ENCODE results near the gene MBOAT7.
"Not testable (repeated sequence)": the region's sequence is repeated elsewhere in the genome, so short reads cannot be mapped to it uniquely, and the experiment has no call there.

The MBOAT7 gene, protein sequence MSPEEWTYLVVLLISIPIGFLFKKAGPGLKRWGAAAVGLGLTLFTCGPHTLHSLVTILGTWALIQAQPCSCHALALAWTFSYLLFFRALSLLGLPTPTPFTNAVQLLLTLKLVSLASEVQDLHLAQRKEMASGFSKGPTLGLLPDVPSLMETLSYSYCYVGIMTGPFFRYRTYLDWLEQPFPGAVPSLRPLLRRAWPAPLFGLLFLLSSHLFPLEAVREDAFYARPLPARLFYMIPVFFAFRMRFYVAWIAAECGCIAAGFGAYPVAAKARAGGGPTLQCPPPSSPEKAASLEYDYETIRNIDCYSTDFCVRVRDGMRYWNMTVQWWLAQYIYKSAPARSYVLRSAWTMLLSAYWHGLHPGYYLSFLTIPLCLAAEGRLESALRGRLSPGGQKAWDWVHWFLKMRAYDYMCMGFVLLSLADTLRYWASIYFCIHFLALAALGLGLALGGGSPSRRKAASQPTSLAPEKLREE

DNA sequence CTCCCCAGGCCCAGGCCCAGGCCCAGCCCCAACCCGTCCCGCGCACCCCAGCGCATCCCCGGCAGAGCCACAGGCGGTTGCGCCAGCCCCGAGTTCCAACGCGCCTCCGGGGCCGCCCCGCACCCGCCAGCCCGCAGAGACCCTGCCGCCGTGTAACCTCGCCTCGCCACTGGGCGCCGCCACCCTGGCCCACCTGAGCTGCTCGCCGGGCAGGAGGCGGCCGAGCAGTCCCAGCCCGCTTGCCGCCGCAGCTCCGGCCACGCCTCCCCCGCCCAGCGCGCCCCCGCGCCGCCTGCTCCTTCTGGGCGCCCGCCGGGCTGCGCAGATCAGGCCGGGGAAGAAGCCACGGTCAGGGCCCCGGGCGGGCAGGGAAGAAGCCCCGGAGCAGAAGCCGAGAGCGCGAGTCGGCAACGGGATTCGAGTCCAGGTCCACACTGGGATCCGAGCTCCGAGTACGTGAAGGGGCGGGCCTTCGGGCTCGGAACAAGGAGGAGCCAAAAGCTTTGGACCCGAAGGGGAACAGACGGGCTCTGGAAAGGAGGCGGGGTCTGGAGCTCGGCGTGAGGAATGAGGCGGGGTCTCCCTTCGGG lies at the start of gene MBOAT7:
Gene MBOAT7, minus strand, starts transcription at position 436 of the 590 bp plus-strand sequence. CDS start 1,072 bp downstream, outside the sequence.
- DNase-seq (ENCODE audit: low spot score): peak; percentile 76
- FAIRE-seq: no peak

DNA sequence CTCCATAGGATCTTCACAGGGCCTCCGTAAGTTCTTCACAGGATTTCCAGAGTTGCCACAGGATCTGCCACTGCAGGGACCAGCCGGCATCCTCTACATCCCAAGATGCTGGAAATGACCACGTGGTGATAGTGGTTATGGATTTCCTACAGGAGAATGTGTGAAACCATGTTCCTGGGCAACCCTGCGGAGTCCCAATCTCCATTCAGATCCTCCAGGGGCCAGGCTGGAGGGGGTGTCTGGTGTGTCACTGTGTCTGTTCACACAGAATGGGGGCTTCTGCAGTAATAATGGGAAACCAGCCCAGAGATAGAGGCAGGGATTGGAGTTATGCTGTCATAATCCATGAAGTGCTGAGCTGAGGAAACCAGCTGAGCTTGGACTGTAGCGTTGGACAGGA lies 44.6 kb upstream of the MBOAT7 start:
- FAIRE-seq (no peak), DNase-seq (ENCODE audit: low spot score) (no peak)

GRCh38 chr19:54231077-54231931 lies 41.9 kb upstream of the MBOAT7 start:
- DNase-seq (ENCODE audit: low spot score) (peak; percentile 75), FAIRE-seq (no peak)

DNA sequence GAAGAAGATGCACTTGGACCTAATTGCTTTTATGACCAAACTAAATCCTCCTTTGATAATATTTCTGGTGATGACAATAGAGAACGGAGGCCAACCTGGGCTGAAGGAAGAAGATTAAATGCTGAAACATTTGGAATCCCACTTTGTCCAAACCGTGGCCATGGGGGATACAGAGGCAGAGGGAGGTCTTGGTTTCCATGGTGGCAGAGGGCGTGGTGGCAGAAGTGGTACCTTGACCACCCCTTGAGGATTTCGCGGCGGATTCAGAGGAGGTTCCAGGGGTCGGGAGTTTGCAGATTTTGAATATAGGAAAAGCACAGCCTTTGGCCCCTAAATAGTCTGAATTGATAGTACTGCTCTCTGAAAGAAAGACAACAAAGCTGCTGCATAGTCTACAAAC lies 40.7 kb upstream of the MBOAT7 start:
- DNase-seq (ENCODE audit: low spot score) (no peak), FAIRE-seq (no peak)

DNA sequence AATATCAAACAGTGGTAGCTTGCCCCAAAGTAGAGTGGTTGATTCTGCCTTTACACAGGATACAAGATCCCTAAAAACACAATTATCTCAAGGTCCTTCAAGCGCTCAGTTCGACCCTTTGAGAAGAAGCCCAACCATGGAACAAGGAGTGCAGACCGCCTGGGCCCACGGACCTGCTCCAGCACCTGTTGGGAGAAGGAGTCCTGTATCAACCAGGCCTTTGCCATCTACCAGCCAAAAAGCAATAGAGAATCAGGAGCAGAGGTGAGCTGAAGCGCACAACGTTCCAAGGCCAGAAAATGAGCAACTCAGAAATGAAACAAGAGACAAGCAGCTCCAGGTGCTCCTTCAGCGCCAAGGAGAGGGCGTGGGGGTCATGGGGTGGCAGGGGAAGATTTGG lies 39.8 kb upstream of the MBOAT7 start:
- no peak for FAIRE-seq
- DNase-seq (ENCODE audit: low spot score): no peak

DNA sequence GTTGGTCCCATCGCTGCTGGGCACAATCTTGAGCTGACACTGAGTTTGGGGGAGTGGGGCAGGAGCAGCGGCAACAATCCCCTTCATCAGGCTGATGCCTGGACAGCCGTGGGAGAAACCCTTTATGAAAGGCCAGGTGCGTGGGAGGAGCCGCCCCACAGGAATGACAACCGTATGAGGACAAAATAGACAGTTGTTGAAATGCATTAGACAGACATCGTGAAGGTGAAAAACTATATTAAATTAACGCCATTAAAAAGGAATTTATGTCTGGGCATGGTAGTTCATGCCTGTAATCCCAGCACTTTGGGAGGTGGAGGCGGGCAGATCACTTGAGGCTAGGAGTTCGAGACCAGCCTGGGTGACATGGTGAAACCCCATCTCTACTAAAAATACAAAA lies 35.2 kb upstream of the MBOAT7 start:
- not testable (repeated sequence) for FAIRE-seq; DNase-seq (ENCODE audit: low spot score)

GRCh38 chr19:54223937-54224281 lies 34.5 kb upstream of the MBOAT7 start:
- not testable (repeated sequence) for FAIRE-seq; DNase-seq (ENCODE audit: low spot score)

DNA sequence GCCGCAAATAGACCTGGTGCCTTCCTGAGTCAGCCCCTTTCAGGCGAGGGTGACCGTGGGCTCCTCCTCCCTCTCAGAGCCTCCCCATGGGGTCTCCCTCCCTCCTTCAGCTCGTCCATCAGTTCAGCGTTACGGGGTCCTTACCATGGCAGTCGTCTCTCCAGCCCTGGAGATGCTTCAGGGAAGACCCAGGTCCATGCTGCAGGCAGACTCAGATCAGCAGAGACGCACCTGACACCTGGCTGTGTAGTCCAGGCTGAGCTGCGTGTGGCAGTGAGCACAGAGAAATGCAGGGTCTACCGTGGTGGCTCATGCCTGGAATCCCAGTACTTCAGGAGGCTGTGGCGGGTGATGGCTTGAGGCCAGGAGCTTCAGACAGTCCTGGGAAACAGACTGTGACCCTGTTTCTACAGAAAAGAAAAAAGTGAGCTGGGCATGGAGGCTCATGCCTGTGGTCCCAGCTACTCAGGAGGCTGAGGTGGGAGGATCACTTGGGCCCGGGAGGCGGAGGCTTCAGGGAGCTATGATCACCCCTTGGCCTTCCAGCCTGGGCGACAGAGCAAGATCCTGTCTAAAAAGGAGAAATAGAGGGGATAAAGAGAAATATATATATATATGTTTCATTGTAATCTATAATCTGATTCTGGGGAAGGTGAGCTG lies 34.0 kb upstream of the MBOAT7 start:
- FAIRE-seq; DNase-seq (ENCODE audit: low spot score): not testable (repeated sequence)

GRCh38 chr19:54222474-54223276 lies 33.3 kb upstream of the MBOAT7 start, which contains the start of gene LILRB3:
LILRB3 (minus strand) TSS chr19:54223007; CDS start chr19:54222976, 31 bp downstream.
- DNase-seq (ENCODE audit: low spot score); FAIRE-seq: not testable (repeated sequence)

DNA sequence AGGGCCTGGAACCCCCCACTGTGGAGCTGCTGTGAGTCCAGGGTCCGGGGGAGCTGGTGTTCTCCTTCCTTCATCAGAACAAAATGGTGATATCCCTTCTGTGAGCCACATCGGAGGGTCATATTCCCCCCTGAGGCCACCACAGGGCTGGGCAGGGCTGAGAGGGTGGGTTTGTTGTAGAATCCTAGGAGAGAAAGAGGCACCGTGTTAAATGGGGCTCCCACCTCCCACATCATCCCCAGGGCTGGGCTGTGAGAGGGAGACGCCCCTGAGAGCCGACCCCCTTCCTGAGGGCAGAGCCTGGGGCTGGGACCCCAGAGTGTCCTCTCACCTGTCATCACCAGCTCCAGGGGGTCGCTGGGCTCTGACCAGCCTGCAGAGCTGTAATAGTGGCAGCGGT lies 32.6 kb upstream of the MBOAT7 start:
- DNase-seq (ENCODE audit: low spot score); FAIRE-seq: not testable (repeated sequence)

DNA sequence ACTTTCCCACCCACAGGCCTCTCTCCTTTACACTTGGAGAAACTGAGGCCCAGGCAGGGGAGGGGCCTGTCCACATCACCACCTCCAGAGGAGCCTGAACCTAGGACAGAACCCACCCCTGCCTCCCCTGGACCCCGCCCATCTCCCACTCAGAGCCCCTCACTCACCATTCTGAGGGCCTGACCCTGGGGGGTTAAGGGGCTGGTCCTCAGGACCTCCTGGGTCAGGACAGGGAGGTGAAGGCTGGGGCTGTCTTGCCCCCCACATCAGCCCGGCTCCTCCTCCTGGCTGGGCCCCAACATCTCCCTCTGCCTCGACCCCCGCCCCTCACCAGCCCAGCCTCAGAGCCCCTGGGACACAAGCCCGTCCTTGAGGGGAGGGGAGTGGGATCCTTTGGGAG lies 30.3 kb upstream of the MBOAT7 start:
- not testable (repeated sequence) for DNase-seq (ENCODE audit: low spot score); FAIRE-seq

DNA sequence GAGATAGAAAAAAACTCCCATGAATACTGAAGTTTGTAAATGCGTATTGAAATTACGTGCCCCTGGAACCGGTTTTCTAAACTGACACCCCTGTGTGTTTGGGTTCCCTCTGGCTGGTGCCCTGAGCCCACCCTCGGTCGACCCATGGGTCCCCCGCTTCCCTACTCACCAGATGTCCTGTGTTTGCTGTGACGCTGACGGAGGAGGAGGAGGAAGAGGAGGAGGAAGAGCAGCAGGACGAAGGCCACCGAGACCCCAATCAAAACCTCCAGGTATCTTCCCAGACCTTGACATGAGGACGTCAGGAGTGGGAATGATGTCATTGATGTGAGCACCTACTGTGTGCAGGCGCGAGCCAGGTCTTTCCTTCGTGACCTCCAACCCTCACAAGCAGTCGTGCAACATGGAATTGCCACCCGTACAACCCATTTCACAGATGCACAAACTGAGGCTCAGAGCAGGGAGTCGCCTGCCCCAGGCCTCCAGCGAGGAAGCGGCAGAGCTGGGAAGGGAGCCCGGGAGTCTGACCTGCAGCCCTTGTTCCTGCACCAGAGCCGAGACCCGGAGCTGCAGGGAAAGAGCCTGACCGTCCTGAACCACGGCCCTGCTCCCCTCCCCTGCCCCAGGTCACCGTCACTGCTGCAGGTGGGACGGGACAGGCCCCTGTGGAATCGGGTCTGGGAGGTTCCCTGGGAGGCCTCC lies 29.7 kb upstream of the MBOAT7 start:
- DNase-seq (ENCODE audit: low spot score) (no peak), FAIRE-seq (no peak)

DNA sequence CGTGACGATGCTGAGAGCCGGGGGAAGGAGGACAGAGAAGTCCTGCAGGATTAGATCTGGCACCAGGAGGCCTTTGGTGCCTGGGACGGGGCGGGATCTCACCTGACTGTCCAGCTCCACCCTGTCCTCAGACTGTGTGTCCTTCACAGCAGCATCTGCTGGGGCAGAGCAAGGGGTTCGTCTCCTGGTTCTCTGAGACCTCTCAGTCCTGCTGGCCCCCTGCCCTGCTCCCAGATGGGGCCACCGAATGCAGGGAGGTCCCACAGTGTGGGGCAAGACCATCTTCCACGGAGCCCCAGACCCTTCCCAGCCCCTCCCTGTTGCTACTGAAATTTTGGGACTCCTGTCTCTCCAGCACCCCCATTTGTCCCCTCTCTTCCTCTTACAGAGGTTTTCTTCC lies 28.9 kb upstream of the MBOAT7 start:
- FAIRE-seq (no peak), DNase-seq (ENCODE audit: low spot score) (no peak)

GRCh38 chr19:54217517-54218247 lies 28.3 kb upstream of the MBOAT7 start:
- not testable (repeated sequence) for DNase-seq (ENCODE audit: low spot score); FAIRE-seq

GRCh38 chr19:54216869-54217268 lies 27.5 kb upstream of the MBOAT7 start:
- FAIRE-seq (no peak), DNase-seq (ENCODE audit: low spot score) (no peak)

GRCh38 chr19:54214734-54215133 lies 25.4 kb upstream of the MBOAT7 start:
- not testable (repeated sequence) for DNase-seq (ENCODE audit: low spot score); FAIRE-seq

- DNase-seq (ENCODE audit: low spot score); FAIRE-seq: not testable (repeated sequence)
Observed at GRCh38 chr19:54214217-54214616, 24.8 kb upstream of the MBOAT7 start.

GRCh38 chr19:54211235-54211634 lies 21.9 kb upstream of the MBOAT7 start:
- FAIRE-seq (no peak), DNase-seq (ENCODE audit: low spot score) (no peak)

All from urothelium cell line (cell line).